GM18909 (cell line): ENCODE results near the gene HOXA7.

Source experiments
- ATAC-seq: cut with Tn5 transposase; IDR thresholded peaks from one replicate; pipeline ENCODE4 v1.9.1; 2021; ENCODE audit warnings: mild to moderate bottlenecking; ENCODE audit not compliant: unreplicated experiment, poor library complexity

HOXA7 gene

GRCh38 chr7:27182861-27183681, 26.6 kb upstream of the HOXA7 start:
- no peak for ATAC-seq

DNA sequence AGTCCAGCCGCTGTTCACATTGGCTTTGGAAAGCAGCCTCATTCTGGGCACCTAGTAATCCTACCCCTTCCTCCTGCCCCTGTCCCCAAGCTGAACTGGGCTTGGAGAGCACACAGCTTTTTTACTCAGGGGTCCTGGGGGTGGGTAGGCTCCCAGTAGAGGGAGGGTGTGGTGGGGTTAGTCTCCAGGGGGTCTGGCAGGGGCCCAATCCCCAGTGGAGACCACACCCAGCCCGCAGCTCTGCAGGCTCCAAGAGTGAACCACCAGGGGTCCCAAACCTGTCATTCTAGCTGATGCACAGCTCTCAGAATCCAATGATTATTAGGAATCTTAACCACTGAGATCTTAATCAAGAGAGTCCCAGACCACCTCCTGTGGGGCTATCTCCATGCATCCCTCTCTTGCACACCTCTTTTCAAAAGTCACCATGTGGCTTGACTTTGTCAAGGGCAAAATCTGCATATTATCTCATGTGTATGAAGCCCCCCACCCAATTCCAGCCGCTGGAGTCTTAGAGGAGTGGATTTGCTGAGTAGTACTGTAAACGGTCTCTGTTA, 25.9 kb upstream of the HOXA7 start:
- no peak for ATAC-seq

DNA sequence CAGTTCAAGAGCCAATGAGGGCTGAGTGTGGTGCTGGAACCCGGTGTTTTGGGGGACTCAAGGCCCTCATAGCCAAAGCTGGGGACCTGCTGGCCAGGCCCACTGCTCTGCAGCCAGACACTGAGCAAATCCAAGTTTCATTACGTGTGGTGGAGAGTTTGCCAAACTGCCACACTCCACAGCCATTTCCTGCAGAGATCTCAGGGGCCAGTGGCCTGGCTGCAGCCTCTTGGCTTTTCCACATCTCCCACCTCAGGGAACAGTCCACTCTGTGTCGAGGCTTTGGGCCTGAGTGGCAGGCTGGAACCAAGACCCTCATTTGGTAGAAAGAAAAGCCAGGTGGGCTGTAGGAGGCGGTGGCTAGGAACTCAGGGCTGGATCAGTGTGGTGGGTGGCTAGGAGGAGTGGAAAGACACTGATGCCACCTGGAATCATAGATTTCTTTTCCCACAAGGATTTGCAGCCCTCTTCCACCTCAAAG, 25.4 kb upstream of the HOXA7 start:
- ATAC-seq: no peak

DNA sequence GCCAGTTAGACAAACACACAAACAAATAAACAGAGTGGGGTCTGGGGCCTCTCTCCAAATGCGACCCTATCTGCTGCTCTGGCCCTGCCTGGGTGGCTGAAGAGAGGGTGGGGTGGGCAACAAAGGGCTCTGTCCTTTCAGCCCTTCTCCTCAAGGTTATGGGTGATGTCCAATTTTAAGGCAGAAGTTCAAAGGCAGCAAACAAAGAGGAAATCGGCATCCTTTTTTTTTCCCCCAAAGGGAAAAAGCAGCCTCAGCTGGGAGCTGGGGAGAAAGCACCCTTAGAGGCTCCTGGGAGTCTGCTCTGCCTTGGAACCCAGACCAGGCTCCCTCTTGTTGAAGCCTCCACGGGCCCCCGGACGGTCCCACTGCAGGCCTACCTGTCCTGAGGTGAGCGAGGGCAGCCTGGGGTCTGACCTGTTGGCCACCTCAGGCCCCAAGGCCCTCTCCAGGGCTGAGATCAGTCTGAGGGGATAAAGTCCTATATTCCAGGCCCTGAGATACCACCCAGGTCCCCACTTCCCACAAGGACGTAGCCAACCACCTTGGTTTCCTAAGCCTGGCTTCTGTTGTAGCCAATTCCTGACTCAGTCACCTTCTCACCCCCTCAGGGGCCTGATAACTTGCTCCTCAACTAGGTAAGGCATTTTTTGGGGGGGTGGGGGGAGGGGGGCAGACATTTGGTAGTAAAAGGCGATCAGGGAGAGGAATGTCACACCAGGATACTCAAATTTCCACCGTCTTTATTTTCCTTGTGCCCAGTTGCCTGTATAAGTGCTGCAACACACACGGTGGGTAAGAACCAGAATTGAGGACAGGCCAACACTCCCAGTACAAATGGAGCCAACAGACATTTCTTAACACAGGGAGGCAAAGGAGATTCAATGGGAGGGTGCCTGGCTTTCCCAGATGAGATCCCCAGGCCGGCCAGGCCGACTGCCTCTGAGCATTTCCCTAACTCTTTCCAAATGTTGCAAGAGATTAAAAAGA, 24.3 kb upstream of the HOXA7 start:
- no peak for ATAC-seq

DNA sequence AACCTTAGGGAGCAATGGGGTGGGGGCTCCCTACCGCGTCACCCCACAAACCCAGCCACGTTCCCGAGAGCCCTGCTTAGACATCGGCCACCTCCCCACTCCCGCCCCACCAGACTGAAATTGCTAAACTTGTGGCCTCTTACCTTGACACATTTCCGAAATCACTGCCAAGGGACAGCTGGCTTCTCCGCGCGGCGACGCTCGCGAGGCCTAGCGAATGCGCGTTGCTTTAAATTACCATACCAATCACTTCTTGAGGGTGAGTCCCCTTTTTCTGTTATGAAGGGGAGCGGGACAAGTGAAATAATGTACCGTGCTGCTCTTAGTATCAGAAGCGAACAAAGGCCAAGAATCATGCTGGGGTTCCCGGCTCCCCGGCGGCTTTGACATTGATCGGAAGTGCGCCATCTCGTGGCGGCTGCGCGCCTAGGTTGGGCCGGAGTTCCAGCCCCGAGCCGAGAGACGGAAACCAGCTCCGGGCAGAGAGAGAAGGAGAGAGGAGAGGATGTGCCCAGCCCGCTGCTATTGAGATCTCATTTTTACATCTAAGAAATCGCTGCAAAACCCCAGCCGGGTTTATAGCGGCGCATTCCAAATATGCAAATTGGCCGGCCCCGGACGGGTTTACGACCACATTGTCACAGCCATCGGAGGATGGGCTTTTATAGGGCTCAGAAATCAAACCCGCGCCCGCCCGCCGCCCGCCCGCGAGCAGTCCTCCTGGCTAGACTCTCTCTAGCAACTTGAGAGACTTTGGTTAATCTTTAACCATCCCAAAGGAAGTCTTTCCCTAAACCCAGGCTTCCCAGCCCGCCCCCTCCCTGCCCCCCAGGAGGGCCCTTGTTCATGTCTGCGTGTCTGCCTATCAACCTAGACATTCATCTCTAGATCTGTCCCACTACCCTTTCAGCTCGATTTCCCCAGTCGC, 23.3 kb upstream of the HOXA7 start:
- ATAC-seq: no peak

- no peak for ATAC-seq
These were observed 22.6 kb upstream of the HOXA7 start for GRCh38 chr7:27179030-27179429.

DNA sequence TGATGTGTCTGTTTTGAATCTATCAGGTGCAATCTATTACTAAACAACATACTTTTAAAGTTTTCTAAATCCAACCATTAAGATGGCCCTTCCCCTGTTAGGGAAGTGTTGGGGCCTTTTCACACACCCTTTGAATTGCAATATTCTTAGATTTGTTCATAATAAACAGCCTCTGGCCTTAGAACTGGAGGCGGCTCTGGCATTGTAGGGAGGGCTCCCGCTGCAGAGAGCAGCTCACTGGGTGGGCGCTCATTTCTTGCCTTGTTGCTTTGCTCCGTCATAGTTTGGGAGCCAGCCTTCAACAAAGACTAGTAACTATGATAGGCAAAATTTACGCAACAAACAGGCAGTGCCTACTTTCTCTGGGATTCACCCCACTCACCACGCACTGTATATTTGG, 21.9 kb upstream of the HOXA7 start:
- ATAC-seq: no peak

GRCh38 chr7:27177795-27178320, 21.4 kb upstream of the HOXA7 start:
- ATAC-seq: no peak

DNA sequence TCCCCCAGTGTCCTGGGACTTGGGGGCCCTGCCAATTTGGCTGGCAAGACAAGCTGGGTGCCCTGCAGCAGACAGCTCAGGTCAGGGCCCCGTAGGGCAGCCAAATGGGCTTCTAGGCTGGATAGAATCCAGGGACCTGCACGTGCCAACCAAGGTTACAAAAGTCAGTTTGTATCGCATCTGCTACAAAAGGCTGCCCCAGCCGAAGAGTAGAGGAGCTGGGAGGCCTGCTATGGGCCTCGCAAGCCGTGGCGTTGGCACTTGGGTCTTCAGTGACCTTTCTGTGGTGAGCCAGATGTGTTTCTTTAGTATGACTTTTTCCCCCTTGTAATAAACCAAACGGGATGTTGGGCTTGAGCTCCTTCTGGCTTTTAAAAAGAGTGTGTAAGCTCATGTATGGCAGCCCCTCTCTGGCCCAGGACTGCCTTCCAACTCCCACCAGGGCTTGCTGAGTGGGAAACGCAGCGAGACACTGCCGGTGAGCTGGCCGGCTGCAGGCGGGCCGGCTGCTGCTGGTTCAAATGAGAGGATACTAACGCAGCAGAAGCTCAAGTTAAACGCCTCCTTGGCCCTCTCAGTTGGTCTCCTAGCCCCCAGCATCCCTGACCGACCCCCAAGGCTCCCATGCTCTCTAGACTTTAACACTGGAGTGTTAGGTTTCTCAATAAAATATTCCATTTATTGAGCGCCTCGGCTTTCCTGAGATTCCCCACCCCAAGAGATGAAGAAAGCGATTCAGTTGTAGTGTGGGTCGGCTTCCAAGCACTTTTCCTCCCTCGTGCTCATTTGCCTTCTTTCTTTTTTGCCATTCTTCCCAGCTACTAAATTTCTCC, 20.7 kb upstream of the HOXA7 start:
- no peak for ATAC-seq

DNA sequence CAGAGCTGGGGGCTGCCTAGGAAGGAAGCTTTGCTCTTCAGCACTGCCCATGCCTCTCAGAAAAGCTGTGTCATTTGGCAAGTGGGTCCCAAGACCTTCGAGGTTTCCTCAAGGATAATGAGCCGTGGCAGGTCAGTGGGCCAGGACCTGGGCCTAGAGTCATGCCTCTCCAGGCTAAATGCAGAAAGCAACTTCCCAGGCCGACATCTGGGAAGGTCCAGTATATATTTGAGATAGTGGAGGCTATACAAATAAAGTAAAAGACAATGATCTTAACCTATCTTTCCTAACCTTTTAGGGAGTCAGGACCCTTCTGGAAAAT, 20.0 kb upstream of the HOXA7 start:
- no peak for ATAC-seq

GRCh38 chr7:27175626-27176523, 19.4 kb upstream of the HOXA7 start:
- no peak for ATAC-seq

- no peak for ATAC-seq
These were observed 18.6 kb upstream of the HOXA7 start for GRCh38 chr7:27174874-27175625.

DNA sequence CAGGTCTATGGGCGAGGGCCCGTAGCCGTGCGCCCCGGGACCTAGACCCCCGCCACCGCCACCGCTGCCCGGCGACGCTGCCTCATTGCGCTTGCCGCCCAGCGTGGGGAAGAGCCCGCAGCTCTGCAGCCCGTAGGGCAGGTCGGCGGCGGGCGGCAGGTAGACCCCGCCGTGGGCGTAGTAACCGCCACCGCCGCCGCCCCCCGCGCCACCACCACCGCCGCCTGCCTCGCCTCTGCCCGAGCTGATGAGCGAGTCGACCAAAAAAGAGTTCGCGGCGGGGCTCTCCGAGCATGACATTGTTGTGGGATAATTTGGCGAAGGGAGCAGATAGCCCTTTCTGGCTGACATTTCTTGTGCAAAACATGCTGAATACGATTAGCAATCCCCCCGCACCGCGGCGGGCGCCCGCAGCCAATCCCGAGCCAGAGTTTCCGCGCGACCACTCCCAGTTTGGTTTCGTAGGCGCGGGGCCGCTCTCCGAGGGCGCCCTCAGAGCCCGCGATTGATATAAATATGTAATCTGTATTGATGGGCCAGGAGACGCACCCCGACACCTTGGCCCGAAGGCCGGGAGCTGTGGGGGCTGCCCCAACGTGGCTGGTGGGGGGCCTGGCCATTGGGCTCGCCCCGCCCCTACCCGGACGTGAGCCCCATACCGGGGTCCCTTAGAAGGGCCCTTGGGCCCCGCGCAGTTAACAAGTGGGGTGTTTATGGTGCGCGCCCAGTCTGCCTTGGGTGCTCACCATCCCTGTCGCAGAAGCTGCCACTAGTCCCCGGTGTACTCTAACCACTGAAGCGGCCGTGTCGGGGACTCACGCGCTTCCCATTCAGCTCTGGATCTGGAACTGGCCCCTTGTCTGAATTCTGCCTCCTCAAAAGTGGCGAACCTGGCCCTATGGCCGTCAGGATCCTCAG, 17.7 kb upstream of the HOXA7 start, which contains the start of gene HOXA10:
TSS of gene HOXA10 (minus strand) at position 365 of the 918 bp plus-strand sequence. CDS start at position 351, 14 bp downstream.
- ATAC-seq: no peak

- ATAC-seq: no peak
These were observed 17.1 kb upstream of the HOXA7 start for GRCh38 chr7:27173511-27173955.

- ATAC-seq: no peak
These were observed 16.5 kb upstream of the HOXA7 start for GRCh38 chr7:27172823-27173510.
